Ishikawa (cell line): ENCODE results near the gene DHRS3.

Source experiments
- CEBPB ChIP-seq: IDR thresholded peaks from 2 replicates; pipeline ENCODE4 v1.6.1; 2012
- EP300 ChIP-seq: IDR thresholded peaks from 2 replicates; pipeline ENCODE4 v1.6.1; 2012; ENCODE audit warnings: borderline replicate concordance
- MAX ChIP-seq: IDR thresholded peaks from 2 replicates; pipeline ENCODE4 v1.6.1; 2012
- RAD21 ChIP-seq: IDR thresholded peaks from 2 replicates; pipeline ENCODE4 v1.6.1; 2012; ENCODE audit warnings: low read depth
- REST ChIP-seq: IDR thresholded peaks from 2 replicates; pipeline ENCODE4 v1.6.1; 2012; ENCODE audit warnings: low read depth, mild to moderate bottlenecking
- TAF1 ChIP-seq: IDR thresholded peaks from 2 replicates; pipeline ENCODE4 v1.6.1; 2012; ENCODE audit warnings: low read depth, mild to moderate bottlenecking
- TEAD4 ChIP-seq: IDR thresholded peaks from 2 replicates; pipeline ENCODE4 v1.6.1; 2012
- USF1 ChIP-seq: IDR thresholded peaks from 2 replicates; pipeline ENCODE4 v1.6.1; 2012

- TF ChIP-seq RAD21 (no peak), USF1 (no peak), REST (no peak), TAF1 (no peak), MAX (no peak), TEAD4 (no peak), CEBPB (no peak), EP300 (no peak)
Observed at GRCh38 chr1:12540580-12541273, 77.3 kb downstream of the DHRS3 start.
